Retina (tissue), 1 donor: ENCODE measurements around the gene TENM4.

Experiments
- DNase-seq: peaks from one replicate; pipeline ENCODE4 v3.0.0-alpha.2; 2016

TENM4 gene

GRCh38 chr11:79336797-79337517 is 103.9 kb downstream of the TENM4 start:
- DNase-seq: no peak

- DNase-seq: no peak
Measured at GRCh38 chr11:79335681-79336080, 105.1 kb downstream of the TENM4 start.

- no peak for DNase-seq
Measured at GRCh38 chr11:79333355-79333754, 107.5 kb downstream of the TENM4 start.

GRCh38 chr11:79332017-79332416 is 108.8 kb downstream of the TENM4 start:
- no peak for DNase-seq

GRCh38 chr11:79331203-79331901 is 109.5 kb downstream of the TENM4 start:
- DNase-seq: peak; percentile 54

- no peak for DNase-seq
Measured at GRCh38 chr11:79330651-79331050, 110.2 kb downstream of the TENM4 start.

GRCh38 chr11:79329561-79329960 is 111.3 kb downstream of the TENM4 start:
- DNase-seq: no peak

- DNase-seq: no peak
Measured at GRCh38 chr11:79328402-79328801, 112.4 kb downstream of the TENM4 start.

GRCh38 chr11:79325851-79326250 is 115.0 kb downstream of the TENM4 start:
- no peak for DNase-seq

- no peak for DNase-seq
Measured at GRCh38 chr11:79321263-79321662, 119.6 kb downstream of the TENM4 start.

- DNase-seq: peak; percentile 47
Measured at GRCh38 chr11:79314906-79315689, 125.7 kb downstream of the TENM4 start.

- DNase-seq: peak; percentile 44
Measured at GRCh38 chr11:79313530-79313913, 127.3 kb downstream of the TENM4 start.

GRCh38 chr11:79312617-79313529 is 128.0 kb downstream of the TENM4 start:
- peak; percentile 80 for DNase-seq

GRCh38 chr11:79311461-79311860 is 129.4 kb downstream of the TENM4 start:
- DNase-seq: no peak

- no peak for DNase-seq
Measured at GRCh38 chr11:79309407-79309806, 131.4 kb downstream of the TENM4 start.

GRCh38 chr11:79308429-79308828 is 132.4 kb downstream of the TENM4 start:
- no peak for DNase-seq

- no peak for DNase-seq
Measured at GRCh38 chr11:79304599-79305212, 136.1 kb downstream of the TENM4 start.

- DNase-seq: no peak
Measured at GRCh38 chr11:79296141-79296540, 144.7 kb downstream of the TENM4 start.

- DNase-seq: no peak
Measured at GRCh38 chr11:79294845-79295731, 145.7 kb downstream of the TENM4 start.

GRCh38 chr11:79291948-79292347 is 148.9 kb downstream of the TENM4 start:
- DNase-seq: no peak

GRCh38 chr11:79290761-79291160 is 150.1 kb downstream of the TENM4 start:
- no peak for DNase-seq
